Measurements from ENCODE around the gene MYLK. TPM values are rescaled to one million over a fixed set of nuclear protein-coding genes. Genes with fewer than 3 reads are reported as not detected.
"Not testable (repeated sequence)": the region's sequence is repeated elsewhere in the genome, so short reads cannot be mapped to it uniquely, and the experiment has no call there.

MYLK gene
- total RNA-seq, 1 donor from 2014 or later, result 722 TPM

DNA sequence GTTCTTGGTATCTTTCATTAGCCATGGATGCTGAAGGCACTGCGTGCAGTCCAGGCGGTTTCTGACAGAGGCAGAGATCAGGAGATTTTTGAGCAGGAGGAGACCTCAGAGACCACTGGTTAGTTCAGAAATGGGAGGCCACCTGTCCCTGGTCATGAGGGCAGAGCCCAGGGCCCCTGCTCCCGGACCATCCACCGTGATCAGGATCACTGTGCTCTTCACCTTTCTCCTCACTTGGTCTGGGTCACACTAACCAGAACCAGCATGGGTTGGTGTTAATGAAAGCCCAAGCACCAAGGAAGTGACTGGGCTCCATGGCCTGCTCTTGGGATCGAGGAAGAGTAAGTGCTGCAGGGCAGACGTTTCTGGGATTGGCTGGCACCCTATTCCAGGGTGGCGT, 257.3 kb downstream of the MYLK start:
- DNase-seq (ENCODE audit: low read depth), result no peak

DNA sequence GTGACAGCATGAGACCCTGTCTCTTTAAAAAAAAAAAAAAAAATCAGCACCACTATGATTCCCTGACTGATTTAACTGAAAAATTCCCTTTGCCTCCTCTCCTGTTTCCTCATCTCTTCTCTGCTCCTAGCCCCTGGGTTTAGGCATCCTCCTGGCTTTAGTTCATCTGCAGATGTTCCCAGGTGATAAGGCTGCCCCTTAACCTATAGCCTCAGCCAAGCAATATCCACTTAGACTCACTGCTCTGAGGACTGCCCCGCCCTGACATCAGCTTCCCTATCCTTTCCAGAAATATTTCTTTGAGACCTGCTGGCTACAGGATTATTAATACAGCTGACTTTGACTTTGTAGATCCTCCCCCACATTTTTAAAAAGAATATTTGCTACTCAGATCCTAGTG, 259.8 kb downstream of the MYLK start:
- DNase-seq (ENCODE audit: low read depth), result no peak

DNA sequence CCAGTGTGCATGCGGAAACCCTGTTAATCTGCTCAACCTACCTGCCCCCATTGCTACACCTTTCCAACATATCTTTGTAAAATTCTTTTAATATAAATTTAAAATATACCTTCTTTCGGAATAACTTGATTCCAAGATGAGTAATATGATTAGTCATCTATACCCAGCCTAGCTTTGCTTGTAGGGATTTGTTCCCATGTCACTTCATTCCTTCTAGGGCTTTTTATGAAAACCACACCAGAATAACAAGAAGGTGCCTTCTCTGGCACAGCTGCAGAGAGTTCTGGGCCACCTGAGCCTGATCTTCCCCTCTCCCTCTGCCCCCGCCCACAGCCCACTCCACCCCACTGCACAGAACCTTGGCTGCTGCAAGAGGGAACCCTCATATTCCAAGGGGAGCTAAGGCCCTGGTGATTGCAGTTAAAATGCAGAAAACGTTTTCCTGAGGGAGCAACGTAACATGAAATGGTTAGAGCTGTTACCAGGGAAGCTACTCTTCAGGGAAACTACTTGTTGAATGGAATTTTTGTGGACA, 260.7 kb downstream of the MYLK start:
- DNase-seq (ENCODE audit: low read depth), result no peak

GRCh38 chr3:123622766-123623165, 261.4 kb downstream of the MYLK start:
- no peak for DNase-seq (ENCODE audit: low read depth)

GRCh38 chr3:123621850-123622189, 262.3 kb downstream of the MYLK start:
- no peak for DNase-seq (ENCODE audit: low read depth)

DNA sequence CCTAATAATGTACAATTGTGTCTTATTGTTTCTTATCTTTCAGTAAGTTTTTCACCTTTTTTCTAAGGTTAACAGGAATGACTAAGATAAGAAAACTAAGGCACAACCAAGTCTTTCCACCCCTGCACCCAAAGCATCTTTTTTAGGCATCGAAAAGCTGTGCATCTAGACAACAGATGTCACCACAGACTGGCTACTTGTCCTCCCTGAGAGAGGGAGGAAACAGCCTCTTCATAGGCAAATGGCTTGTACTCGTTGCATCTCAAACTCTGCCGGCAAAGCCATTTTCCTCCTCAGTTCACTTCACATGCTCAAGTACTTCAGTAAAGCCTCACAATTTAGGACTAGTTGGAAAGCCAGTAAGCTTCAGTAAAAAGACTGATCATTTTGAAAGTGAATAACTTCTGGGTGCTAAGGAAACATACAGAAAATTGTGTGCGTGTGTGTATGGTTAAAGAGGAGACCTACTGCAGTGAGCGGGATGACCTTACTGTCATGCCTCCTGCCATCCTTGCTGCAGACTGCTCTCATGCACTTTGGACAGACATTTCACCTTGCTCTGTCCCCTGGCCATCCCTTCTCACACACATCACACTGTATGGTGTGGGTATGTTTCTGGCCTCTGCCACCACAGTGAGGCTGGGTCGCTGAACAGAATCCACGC, 262.8 kb downstream of the MYLK start:
- no peak for DNase-seq (ENCODE audit: low read depth)

- no peak for DNase-seq (ENCODE audit: low read depth)
These were observed 263.8 kb downstream of the MYLK start for GRCh38 chr3:123620343-123620742.

DNA sequence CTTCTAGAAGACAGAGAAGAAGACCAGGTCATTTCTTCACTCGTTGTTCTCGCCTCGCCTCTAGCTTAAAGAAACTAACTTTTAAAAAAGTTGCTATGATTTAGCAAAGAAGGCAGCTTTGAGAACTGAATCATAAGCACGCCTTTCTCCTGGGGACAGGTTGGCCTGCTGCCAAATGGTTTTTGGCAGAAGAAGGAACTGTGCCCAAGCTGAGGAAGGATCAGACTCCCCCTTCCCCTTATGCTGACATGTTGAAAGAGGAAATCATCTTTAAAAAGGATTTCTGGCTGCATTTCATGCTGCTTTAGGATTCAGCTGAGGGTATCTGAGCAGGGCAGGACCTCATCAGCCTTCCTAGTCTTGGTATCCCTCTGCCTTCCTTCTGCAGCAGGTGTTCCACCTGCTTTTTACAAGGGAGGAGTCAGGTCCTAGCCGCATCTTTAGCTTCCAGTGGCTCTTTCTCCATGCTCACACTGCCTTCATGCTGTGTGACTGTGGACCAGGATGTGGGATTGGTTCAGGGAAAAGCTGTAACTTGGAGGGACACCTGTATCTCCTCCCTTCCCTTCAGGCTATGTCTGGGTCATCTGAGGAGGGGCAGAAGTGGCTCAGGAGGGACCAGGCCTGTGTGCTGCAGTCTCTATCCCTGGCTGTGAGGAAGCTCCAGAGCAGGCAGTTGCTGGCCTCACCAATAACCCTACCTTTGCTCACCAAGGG, 265.2 kb downstream of the MYLK start:
- peak; percentile 61 for DNase-seq (ENCODE audit: low read depth)

DNA sequence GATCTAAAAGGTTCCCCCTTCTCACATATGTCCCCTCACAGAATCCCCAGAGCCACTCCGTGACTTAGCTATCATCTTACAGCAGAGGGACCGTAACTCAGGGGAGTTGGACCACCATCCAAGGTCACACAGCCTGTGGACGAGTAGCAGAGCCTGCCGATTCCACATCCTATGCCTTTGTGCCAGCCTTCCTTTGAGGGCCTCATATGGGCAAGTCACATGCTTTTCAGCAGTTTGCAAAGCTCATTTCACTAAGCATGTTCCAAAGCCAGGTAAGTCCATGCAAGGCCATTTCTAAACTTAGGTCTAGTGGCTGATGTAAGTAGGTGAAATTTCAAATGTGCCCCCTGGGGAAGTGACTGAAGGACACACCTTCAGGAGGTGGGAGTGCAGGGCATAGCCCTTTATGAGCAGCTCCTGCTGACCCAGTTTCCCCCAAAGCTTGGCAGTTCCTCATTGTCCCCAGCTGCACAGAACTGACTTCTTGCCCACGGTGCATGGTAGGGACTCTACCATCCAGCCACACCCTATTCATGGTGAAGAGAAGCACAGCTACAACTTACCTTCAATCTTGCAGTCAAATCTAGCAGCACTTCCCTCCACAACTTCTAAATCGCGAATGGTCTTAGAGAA, 265.9 kb downstream of the MYLK start:
- no peak for DNase-seq (ENCODE audit: low read depth)

- no peak for DNase-seq (ENCODE audit: low read depth)
These were observed 267.5 kb downstream of the MYLK start for GRCh38 chr3:123616593-123616992.

DNA sequence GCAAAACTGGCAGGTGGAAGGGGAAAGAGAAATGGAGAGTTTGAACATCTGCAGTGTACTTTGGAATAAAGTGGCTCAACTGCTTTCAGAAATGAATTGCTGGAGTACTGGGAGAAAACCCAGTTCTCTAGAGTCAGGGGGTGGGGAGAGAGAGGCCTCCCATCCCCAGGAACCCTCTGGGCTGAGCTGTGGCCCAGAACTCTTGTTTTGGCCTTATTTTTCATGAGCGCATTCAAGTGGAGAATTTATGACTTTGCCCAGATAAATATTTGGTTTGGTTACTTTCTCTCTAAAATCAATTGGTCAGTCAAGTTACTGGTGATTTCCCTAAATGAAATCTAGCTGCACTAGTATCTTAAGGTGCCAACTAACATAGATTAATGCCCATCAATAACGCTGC, 270.6 kb downstream of the MYLK start:
- no peak for DNase-seq (ENCODE audit: low read depth)

GRCh38 chr3:123611674-123612073, 272.5 kb downstream of the MYLK start:
- not testable (repeated sequence) for DNase-seq (ENCODE audit: low read depth)

DNA sequence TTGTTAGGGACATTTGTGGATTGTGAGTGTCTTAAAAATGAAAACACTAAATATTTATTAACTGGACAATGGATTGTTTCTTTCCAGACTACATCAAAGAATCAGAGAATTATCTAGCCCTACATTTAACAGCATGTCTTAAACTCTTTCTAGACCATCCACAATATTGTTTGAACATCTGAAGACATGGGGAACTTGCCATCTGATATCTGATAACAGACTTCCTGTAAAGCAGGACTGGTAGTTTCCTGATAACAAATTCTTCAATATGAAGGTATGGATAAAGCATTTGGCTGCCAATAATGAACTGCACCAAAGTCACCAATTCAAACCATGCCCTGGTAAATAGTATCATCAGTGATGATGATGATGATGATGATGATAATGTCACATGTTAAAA, 273.1 kb downstream of the MYLK start:
- no peak for DNase-seq (ENCODE audit: low read depth)

- DNase-seq (ENCODE audit: low read depth), result peak; percentile 68
These were observed 273.8 kb downstream of the MYLK start for GRCh38 chr3:123610331-123610730.

- no peak for DNase-seq (ENCODE audit: low read depth)
These were observed 275.1 kb downstream of the MYLK start for GRCh38 chr3:123609063-123609462.

GRCh38 chr3:123608263-123608937, 275.7 kb downstream of the MYLK start:
- DNase-seq (ENCODE audit: low read depth), result no peak

- DNase-seq (ENCODE audit: low read depth), result peak; percentile 26
These were observed 277.6 kb downstream of the MYLK start for GRCh38 chr3:123606527-123606926.

- peak; percentile 78 for DNase-seq (ENCODE audit: low read depth)
These were observed 278.3 kb downstream of the MYLK start for GRCh38 chr3:123605789-123606234.

DNA sequence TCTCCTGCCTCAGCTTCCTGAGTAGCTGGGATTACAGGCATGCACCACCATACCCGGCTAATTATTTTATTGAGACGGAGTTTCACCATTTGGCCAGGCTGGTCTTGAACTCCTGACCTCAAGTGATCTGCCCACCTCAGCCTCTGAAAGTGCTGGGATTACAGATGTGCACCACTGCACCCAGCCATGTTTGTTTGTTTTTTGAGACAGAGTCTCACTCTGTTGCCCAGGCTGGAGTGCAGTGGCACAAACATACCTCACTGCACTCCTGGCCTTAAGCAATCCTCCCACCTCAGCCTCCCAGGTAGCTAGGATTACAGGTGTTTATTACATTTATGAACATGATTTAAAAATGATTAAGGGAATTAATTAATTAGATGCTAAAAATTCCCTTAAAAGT, 281.0 kb downstream of the MYLK start:
- not testable (repeated sequence) for DNase-seq (ENCODE audit: low read depth)

DNA sequence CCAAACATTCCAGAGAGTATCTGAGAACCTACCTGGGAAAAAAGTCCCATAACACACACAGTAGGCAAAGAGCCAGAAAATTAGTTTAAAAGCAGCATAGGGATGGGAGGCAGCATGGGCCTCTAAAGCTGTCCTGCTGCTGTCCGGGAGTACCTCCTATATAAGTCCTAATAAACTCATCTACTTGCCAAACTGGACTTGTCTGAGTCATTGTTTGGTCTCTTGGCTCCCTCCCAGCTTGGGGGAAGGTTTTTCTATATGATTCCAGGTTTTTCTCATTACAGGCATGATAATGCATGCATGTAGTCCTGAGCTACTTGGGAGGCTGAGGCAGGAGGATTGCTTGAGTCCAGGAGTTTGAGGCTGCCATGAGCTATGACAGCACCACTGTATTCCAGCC, 281.8 kb downstream of the MYLK start:
- peak; percentile 47 for DNase-seq (ENCODE audit: low read depth)

GRCh38 chr3:123600863-123601262, 283.3 kb downstream of the MYLK start:
- not testable (repeated sequence) for DNase-seq (ENCODE audit: low read depth)

- DNase-seq (ENCODE audit: low read depth), result no peak
These were observed 286.6 kb downstream of the MYLK start for GRCh38 chr3:123597561-123597960.
